ENCODE measurements around the gene PCDH15.
"Not testable (repeated sequence)": the region's sequence is repeated elsewhere in the genome, so short reads cannot be mapped to it uniquely, and the experiment has no call there.

PCDH15 gene

GRCh38 chr10:54576541-54576940, 224.5 kb downstream of the PCDH15 start:
- no peak for TF ChIP-seq POLR2A (IDR thresholded peaks at IDR 0.05; ENCODE audit: low read depth, low read length)
- no peak for FAIRE-seq

GRCh38 chr10:54559498-54559897, 241.5 kb downstream of the PCDH15 start:
- no peak for TF ChIP-seq POLR2A (IDR thresholded peaks at IDR 0.05; ENCODE audit: low read depth, low read length)
- DNase-seq (ENCODE audit: insufficient read length, low spot score) = no peak
- peak; percentile 86 for FAIRE-seq

More at GRCh38 chr10:54576541-54576940, 224.5 kb downstream of the PCDH15 start:
- no peak for DNase-seq (ENCODE audit: insufficient read length, low spot score)

DNA sequence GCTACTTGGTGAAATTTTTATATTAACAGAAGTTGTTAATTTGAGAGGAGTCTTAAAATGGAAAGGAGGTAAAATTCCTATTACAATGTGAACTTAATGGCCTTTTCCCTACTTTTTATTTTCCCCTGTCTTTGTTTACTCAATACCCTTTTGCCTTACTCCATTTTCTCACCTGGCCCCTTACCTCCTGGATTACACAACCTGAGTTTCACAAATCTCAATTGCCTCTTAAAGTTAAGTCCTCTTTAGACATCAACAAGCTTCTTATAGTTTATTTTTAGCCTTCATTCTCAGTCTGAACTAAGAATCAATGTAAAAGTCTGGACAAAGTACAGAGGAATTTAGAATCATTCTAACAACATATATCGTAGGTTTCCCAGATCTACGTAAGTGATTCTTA, 247.0 kb downstream of the PCDH15 start:
- DNase-seq (ENCODE audit: insufficient read length, low spot score) = no peak
- no peak for FAIRE-seq
- TF ChIP-seq POLR2A (IDR thresholded peaks at IDR 0.05; ENCODE audit: low read depth, low read length) = no peak

DNA sequence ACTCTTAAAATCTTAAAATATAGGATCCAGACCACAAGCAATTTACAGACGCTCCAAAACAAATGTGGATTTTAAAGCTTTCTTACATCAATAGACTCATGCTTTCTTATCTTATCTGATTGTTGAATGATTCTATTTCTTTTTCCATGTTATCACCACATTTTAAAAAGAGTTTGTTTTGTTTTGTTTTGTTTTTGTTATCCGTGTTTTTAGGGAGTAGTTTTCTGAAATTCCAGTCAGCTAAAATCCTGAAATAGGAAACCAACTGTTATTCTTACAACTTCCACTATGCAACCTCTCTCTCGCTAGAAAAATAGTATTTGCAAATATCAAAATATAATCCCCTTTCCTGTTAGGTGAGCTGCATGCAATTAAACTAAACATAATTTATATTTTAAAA, 251.0 kb downstream of the PCDH15 start:
- FAIRE-seq = no peak
- no peak for DNase-seq (ENCODE audit: insufficient read length, low spot score)
- TF ChIP-seq POLR2A (IDR thresholded peaks at IDR 0.05; ENCODE audit: low read depth, low read length) = no peak

- DNase-seq (ENCODE audit: insufficient read length, low spot score) (no peak), FAIRE-seq (no peak)
- TF ChIP-seq POLR2A (IDR thresholded peaks at IDR 0.05; ENCODE audit: low read depth, low read length) = no peak
These were observed 269.7 kb downstream of the PCDH15 start for GRCh38 chr10:54531296-54531695.

DNA sequence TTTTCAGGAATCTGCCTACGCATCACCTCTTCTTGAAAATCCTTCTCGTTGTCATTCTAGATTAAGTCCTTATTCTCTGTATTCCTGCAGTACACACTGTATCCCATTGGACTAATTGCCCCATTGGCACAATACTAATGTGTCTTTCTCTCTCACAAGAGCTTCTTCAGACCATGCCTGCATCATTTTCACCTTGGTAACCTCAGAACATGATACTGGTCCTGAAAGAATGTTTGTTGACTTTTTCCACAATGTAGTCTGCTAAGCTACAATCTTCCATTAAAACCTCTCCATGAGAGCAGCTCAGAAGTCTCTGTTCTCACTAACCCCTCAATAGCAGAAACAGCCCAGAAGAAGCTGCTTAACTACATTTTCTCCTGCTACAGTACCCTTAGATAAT, 270.7 kb downstream of the PCDH15 start:
- no peak for FAIRE-seq

GRCh38 chr10:54525816-54526215, 275.2 kb downstream of the PCDH15 start:
- no peak for FAIRE-seq
- no peak for TF ChIP-seq POLR2A (IDR thresholded peaks at IDR 0.05; ENCODE audit: low read depth, low read length)
- no peak for DNase-seq (ENCODE audit: insufficient read length, low spot score)

More for the DNA sequence above, 270.7 kb downstream of the PCDH15 start:
- TF ChIP-seq POLR2A (IDR thresholded peaks at IDR 0.05; ENCODE audit: low read depth, low read length) = no peak
- DNase-seq (ENCODE audit: insufficient read length, low spot score) = no peak

DNA sequence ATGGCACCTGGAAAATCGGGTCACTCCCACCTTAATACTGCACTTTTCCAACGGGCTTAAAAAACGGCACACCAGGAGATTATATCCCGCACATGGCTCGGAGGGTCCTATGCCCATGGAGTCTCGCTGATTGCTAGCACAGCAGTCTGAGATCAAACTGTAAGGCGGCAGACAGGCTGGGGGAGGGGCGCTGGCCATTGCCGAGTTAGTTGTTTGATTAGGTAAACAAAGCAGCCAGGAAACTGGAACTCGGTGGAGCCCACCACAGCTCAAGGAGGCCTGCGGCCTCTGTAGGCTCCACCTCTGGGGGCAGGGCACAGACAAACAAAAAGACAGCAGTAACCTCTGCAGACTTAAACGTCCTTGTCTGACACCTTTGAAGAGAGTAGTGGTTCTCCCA, 285.8 kb downstream of the PCDH15 start:
- FAIRE-seq; DNase-seq (ENCODE audit: insufficient read length, low spot score): not testable (repeated sequence)

DNA sequence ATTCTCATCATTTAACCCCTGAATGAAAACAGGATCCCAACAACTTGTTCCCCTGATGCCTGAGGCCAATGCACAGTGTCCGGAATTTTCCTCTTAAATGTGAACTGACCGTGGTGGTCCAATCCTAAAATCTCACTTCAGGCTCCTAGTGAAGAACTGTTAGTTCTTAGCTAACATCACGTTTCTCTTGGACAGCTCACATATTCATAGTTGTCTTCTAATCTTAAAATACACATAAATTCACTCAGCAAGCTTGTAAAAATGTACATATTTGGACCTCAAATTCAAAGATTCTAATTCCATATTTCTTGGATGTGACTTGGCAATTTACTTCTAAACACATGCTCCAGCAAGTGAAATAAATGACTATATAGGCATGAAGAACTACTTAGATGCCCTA, 297.2 kb downstream of the PCDH15 start:
- FAIRE-seq (peak; percentile 43), DNase-seq (ENCODE audit: insufficient read length, low spot score) (no peak)
- TF ChIP-seq POLR2A (IDR thresholded peaks at IDR 0.05; ENCODE audit: low read depth, low read length) = no peak

DNA sequence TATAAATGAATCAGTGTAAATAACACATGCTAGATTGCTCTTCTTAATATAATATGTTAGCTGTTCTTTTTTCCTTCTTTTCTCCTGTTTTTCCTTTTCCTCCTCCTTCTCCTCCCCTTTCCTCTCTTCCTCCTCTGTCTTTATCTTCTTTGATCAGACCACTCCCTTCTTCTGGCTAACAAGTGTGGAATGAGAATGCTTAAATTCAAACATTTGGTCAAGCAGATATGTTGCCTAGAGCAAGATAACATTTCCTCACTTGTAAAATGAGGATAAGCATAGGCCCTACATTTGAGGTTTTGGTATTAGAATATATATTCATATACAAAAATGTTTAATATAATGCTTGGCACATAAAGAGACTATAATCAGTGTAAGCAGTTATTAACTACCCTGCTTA, 299.1 kb downstream of the PCDH15 start:
- DNase-seq (ENCODE audit: insufficient read length, low spot score) = no peak
- FAIRE-seq = no peak
- TF ChIP-seq POLR2A (IDR thresholded peaks at IDR 0.05; ENCODE audit: low read depth, low read length) = no peak

GRCh38 chr10:54496852-54497251, 304.2 kb downstream of the PCDH15 start:
- DNase-seq (ENCODE audit: insufficient read length, low spot score) = no peak
- no peak for FAIRE-seq
- TF ChIP-seq POLR2A (IDR thresholded peaks at IDR 0.05; ENCODE audit: low read depth, low read length) = no peak

DNA sequence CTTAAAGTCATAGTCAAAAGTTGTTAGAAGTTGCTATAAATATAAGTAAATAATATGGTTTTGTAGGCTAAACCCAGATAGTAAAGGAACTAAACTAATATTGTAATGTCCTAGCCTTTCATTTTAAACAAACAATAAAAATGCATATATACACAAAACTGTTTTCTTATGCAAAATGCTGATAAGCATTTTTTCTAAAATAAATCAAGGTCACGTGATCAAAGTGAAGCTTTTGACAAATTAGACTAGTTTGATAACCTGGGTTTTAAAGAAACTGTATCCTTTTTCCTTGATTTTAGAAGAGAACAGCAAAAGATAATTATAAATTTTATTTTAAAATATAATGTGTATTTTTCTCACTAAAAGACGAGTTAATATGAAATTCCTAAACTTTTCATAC, 313.3 kb downstream of the PCDH15 start:
- no peak for TF ChIP-seq POLR2A (IDR thresholded peaks at IDR 0.05; ENCODE audit: low read depth, low read length)
- FAIRE-seq = no peak
- no peak for DNase-seq (ENCODE audit: insufficient read length, low spot score)

DNA sequence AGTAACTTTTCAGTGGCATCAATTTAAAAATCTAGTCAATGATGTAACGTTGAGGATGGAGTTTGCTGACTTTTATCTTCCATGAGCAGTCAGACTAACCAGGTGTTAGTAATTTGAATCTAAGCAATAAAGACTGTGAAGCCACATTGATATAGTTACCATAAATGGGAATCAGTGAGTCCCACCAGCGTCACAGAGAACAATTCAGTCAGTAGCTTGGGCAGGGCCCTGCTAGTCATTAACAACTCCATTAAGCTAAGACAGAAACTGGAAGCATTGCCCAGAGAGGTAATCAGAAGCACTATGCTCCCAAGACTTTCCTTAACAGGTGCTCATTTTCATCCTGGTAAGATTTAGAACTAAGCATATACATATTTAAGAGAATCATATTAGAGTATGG, 315.1 kb downstream of the PCDH15 start:
- no peak for DNase-seq (ENCODE audit: insufficient read length, low spot score)
- no peak for FAIRE-seq
- no peak for TF ChIP-seq POLR2A (IDR thresholded peaks at IDR 0.05; ENCODE audit: low read depth, low read length)

DNA sequence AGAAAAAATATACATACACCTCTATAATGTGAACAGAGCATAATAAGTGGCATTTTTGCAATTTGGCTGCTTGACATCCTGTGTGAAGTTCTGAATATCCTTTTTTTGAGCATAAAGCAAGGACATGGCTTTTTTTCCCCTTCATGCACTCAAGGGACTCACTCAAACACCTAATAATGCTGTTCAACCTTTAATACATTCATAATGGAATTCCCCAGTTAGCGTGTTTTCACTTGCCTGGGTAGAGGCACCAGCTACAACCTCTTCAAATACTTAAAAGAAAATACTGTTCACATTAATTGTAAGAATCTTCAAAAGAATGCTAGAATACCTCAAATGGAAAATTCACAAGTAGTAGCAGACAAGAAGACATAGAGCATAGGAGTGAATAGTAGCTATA, 316.8 kb downstream of the PCDH15 start:
- TF ChIP-seq POLR2A (IDR thresholded peaks at IDR 0.05; ENCODE audit: low read depth, low read length) = no peak
- DNase-seq (ENCODE audit: insufficient read length, low spot score) (no peak), FAIRE-seq (no peak)

DNA sequence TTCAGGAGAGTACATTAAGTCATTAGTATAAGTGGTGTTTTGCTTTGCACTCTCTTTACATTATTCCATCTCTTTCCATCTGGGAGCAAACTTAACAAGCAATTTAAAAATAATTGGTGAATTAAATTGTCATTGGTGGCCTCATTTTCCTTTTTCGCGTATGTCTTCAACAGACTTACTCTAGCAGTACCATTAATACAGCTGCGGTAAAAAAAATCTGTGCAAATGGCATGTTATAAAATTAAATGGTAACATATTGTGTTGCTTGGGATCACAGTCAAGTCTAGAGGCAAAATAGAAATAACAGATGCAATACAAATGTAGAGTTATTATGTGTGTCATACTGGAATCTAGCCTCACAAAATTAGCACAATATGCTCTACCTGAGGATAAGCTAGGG, 322.4 kb downstream of the PCDH15 start:
- FAIRE-seq = no peak
- no peak for DNase-seq (ENCODE audit: insufficient read length, low spot score)
- no peak for TF ChIP-seq POLR2A (IDR thresholded peaks at IDR 0.05; ENCODE audit: low read depth, low read length)

DNA sequence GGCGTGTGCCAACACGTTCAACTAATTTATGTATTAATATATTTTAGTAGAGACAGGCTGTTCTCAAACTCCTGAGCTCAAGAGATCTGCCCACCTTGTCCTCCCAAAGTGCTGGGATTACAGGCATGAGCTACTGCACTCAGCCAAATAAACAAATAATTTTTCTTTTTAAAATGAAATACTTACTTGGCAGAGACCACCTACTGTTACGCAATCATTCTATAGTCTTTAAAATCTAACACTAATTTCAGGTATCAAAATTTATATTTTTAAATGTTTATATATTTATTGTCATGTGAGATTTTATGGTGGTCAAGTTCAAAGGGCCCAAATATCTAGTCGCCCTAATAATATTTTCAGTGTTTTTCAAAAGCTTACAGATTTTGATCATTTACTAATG, 323.3 kb downstream of the PCDH15 start:
- FAIRE-seq (no peak), DNase-seq (ENCODE audit: insufficient read length, low spot score) (no peak)
- no peak for TF ChIP-seq POLR2A (IDR thresholded peaks at IDR 0.05; ENCODE audit: low read depth, low read length)
